Neural cell (in vitro differentiated cells): ENCODE data around the gene IFT81.

Experiments
- CTCF ChIP-seq: fragments of 450-650 bp; IDR thresholded peaks from 2 replicates; pipeline ENCODE4 v1.5.1; 2014; ENCODE audit warnings: antibody characterized with exemption, mild to moderate bottlenecking, moderate library complexity; ENCODE audit not compliant: poor library complexity, severe bottlenecking
- EP300 ChIP-seq: fragments of 450-650 bp; conservative IDR thresholded peaks from 2 replicates; pipeline ENCODE4 v1.6.1; 2014; ENCODE audit warnings: antibody characterized with exemption, mild to moderate bottlenecking, moderate library complexity; ENCODE audit not compliant: poor library complexity, severe bottlenecking
- EZH2 ChIP-seq: fragments of 200-600, 300-800 bp; shearing (Covaris generic), sonication (generic); IDR thresholded peaks from 2 replicates; pipeline ENCODE4 v1.6.1; 2014; ENCODE audit warnings: antibody characterized with exemption, low read length, borderline replicate concordance, mild to moderate bottlenecking; ENCODE audit not compliant: insufficient read depth, poor library complexity, severe bottlenecking
- MXI1 ChIP-seq: fragments of 450-650 bp; conservative IDR thresholded peaks from 2 replicates; pipeline ENCODE4 v1.6.1; 2014; ENCODE audit warnings: antibody characterized with exemption, mild to moderate bottlenecking; ENCODE audit not compliant: poor library complexity, severe bottlenecking
- REST ChIP-seq: IDR thresholded peaks from 2 replicates; pipeline ENCODE4 v1.6.1; 2012; ENCODE audit warnings: borderline replicate concordance

GRCh38 chr12:110182281-110182680 lies 58.1 kb downstream of the IFT81 start:
- no peak for TF ChIP-seq EZH2
- no peak for TF ChIP-seq REST
- TF ChIP-seq CTCF: no peak
- TF ChIP-seq EP300: no peak
- no peak for TF ChIP-seq MXI1
